ENCODE data around the gene POU2F3.

GRCh38 chr11:120219232-120219937 lies 20.6 kb upstream of the POU2F3 start:
- TF ChIP-seq, protein P1, sequence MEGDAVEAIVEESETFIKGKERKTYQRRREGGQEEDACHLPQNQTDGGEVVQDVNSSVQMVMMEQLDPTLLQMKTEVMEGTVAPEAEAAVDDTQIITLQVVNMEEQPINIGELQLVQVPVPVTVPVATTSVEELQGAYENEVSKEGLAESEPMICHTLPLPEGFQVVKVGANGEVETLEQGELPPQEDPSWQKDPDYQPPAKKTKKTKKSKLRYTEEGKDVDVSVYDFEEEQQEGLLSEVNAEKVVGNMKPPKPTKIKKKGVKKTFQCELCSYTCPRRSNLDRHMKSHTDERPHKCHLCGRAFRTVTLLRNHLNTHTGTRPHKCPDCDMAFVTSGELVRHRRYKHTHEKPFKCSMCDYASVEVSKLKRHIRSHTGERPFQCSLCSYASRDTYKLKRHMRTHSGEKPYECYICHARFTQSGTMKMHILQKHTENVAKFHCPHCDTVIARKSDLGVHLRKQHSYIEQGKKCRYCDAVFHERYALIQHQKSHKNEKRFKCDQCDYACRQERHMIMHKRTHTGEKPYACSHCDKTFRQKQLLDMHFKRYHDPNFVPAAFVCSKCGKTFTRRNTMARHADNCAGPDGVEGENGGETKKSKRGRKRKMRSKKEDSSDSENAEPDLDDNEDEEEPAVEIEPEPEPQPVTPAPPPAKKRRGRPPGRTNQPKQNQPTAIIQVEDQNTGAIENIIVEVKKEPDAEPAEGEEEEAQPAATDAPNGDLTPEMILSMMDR (IDR thresholded peaks at IDR 0.05; ENCODE audit: low read length) = no peak
- no peak for TF ChIP-seq EZH2 (optimal IDR thresholded peaks at IDR 0.05; ENCODE audit: low read depth, low read length)
